GM12872 (cell line): ENCODE measurements around the gene PALMD.
A peak's percentile ranks its signal among the peaks of the same experiment; 100 is the strongest.

Source experiments
- CTCF ChIP-seq: IDR thresholded peaks from 3 replicates; pipeline ENCODE4 v1.5.1; 2011; ENCODE audit warnings: low read depth, mild to moderate bottlenecking, low read length, moderate library complexity; ENCODE audit not compliant: insufficient read depth

The PALMD gene

GRCh38 chr1:99697580-99697979 is 51.7 kb downstream of the PALMD start:
- TF ChIP-seq CTCF, result no peak

- no peak for TF ChIP-seq CTCF
These were observed 54.1 kb downstream of the PALMD start for GRCh38 chr1:99700020-99700419.

GRCh38 chr1:99702221-99702620 is 56.3 kb downstream of the PALMD start:
- TF ChIP-seq CTCF, result no peak

GRCh38 chr1:99704356-99704816 is 58.5 kb downstream of the PALMD start:
- TF ChIP-seq CTCF, result no peak

- no peak for TF ChIP-seq CTCF
These were observed 59.5 kb downstream of the PALMD start for GRCh38 chr1:99705385-99705784.

GRCh38 chr1:99707535-99708142 is 61.7 kb downstream of the PALMD start:
- TF ChIP-seq CTCF, result peak; percentile 81

- TF ChIP-seq CTCF, result no peak
These were observed 65.1 kb downstream of the PALMD start for GRCh38 chr1:99710994-99711393.
